DMS 273 (cell line): ENCODE results near the gene LIN28A.
A peak's percentile ranks its signal among the peaks of the same experiment; 100 is the strongest.

Experiments used
- DNase-seq: peaks from one replicate; lab custom pipeline; 2025; ENCODE audit not compliant: unreplicated experiment; lab: John Stamatoyannopoulos, UW

Gene LIN28A

GRCh38 chr1:26432793-26433192 is 22.2 kb downstream of the LIN28A start:
- DNase-seq: no peak

DNA sequence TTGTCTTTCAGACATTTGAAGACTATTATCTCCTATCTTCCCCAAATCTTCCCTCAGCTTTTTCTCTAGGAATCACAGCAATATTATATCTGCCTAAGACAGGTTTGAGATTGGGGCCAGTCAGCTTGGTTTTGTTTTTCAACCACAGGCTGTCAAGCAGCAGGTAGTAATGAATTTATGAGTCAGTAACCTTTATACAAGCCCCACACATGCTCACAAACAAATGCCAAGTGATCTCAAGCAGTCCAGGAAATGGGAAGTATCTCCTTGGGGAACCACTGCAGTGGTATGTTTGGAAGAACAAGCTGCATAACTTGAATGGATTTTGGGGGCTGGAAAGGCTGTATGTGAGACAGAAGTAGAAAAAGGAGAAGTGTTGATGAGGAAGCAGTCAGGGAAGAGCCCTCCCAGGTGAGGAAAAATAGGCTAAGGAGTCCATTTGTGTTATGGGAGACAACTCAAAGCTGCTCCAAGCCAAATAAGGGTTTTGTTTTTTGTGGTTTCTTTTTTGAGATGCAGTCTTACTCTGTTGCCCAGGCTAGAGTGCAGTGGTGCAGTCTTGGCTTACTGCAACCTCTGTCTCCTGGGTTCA is 23.6 kb downstream of the LIN28A start:
- DNase-seq: no peak

DNA sequence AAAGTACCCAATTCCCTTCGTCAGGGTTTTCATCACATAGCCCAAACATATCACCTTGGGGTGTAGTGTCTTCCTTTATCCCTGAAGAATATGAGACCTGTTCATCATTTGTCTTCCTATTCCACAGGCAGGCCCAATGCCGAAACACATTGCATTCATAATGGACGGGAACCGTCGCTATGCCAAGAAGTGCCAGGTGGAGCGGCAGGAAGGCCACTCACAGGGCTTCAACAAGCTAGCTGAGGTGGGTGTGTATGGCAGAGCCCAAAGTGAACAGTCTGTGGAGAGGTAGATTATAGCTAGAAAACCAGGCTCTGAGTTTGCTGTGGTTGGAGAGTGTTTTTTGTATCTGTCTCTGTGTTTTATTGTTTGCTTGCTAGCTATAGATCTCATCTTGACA is 27.4 kb downstream of the LIN28A start:
- no peak for DNase-seq

GRCh38 chr1:26440259-26440658 is 29.6 kb downstream of the LIN28A start:
- DNase-seq: no peak

GRCh38 chr1:26449868-26450267 is 39.3 kb downstream of the LIN28A start:
- DNase-seq: no peak

GRCh38 chr1:26450908-26451307 is 40.3 kb downstream of the LIN28A start:
- DNase-seq: no peak

DNA sequence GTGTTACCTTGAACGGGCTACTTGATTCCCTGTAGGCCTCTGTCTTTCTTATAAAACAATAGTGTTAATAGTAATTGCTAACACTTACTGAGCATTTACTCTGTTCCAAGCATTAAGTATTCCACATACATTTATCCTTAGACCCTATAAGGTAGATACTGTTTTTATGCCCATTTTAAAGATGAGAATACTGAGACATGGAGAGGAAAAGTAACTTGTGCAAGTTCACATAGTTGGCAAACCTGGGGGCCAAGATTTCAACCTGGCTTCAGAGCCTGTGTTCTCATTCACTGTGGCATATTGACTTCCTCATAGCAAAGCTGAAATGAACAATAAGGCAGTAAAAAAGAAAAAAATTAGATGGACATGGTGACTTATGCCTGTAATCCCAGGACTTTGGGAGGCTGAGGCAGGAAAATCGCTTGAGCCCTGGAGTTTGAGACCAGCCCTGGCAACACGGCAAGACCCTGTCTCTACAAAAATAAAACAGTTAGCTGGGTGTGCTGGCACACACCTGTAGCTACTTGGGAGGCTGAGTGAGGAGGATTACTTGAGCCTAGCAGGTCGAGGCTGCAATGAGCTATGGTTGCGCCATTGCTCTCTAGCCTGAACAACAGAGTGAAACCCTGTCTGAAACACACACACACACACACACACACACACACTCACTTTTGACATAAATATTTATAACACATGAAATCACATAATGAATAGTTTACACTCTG is 42.0 kb downstream of the LIN28A start:
- no peak for DNase-seq

DNA sequence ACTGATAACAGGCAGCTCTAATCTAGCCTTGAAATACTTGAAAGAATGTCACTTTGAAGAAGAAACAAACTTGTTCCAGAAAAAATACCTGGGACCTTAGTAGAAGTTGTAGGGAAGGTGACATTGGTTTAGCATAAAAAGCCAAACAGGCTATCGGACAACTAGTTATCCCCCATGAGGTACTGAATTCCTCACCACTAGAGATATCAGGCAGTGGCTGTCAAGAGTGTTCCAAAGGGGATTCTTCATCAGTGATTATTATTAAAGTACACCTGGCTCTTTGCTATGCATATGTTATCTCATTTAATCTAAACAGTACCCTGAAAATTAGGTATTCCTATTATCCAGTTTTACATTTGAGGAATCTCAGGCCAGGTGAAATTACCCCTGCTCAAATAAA is 48.5 kb downstream of the LIN28A start:
- no peak for DNase-seq

- DNase-seq: no peak
Observed at GRCh38 chr1:26459573-26460031, 49.0 kb downstream of the LIN28A start.

DNA sequence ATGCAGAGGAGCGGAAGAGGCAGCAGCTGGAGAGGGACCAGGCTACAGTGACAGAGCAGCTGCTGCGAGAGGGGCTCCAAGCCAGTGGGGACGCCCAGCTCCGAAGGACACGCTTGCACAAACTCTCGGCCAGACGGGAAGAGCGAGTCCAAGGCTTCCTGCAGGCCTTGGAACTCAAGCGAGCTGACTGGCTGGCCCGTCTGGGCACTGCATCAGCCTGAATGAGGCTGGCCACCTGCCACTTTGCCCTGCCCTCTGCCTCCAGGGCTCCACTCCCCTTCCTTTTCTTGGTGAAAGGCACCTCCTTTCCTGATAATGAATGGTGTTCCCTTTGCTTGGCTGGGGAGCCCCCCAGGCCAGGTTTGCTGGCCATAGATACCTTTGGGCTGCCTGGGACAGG is 58.3 kb downstream of the LIN28A start:
- DNase-seq: peak; percentile 67

GRCh38 chr1:26469558-26469957 is 58.9 kb downstream of the LIN28A start:
- peak; percentile 74 for DNase-seq

DNA sequence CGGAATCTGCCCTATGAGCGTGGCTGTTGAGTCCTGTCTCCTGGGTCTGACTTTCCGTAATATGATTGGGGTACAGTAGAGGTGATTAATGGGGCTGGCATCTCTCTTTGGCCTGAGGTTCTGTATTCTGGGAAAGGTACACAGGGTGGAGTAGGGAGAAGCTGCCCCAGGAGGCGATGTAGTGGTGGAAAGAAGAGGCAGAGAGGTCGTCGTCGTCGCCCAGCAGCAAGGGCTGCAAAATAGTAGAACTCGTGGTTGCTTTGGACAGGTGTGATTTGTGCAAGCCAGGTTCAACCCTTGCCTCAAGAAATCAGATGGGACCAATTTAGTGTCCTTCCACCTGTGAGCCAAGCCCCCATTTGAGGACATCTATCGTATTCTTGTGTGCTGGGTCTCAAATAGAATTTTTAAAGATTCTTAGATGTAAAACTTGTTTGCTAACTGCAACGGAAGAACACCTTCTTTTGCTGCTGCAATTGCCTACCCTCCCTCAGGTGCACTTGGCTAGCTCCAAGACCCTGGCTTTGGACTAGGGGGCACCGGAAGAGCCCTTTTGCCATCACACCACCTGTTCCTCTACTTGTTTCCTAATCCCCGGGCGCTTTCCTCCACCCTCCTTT is 60.4 kb downstream of the LIN28A start:
- DNase-seq: no peak

- peak; percentile 94 for DNase-seq
Observed at GRCh38 chr1:26471498-26472319, 61.1 kb downstream of the LIN28A start.

DNA sequence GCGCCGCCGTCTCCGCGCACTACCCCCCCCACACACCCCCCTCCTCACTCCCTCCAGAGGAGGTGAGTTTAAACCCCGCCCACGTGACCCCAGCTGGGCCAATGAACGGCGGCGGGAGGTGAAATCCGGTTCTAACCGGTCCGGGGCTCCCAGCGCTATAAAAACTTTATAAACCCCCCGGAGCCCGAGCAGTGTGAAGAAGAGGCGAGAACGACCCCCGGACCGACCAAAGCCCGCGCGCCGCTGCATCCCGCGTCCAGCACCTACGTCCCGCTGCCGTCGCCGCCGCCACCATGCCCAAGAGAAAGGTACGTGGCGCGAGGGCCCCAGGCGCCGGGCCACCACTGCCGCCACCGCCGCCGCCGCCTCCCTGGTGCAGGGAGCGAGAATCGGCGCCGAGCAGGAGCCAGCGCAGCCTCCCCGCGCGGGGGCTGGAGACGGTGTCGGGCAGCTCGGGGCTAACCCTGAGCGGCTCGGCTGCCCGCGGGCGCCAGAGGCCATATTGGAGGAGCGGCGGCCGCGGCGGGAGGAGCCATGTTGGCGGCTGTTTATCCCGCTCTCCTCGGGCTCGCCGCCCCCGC is 61.8 kb downstream of the LIN28A start, which contains the start of gene HMGN2:
TSS of gene HMGN2 (plus strand) at position 121 of the 581 bp plus-strand sequence. CDS start at position 294, 173 bp downstream.
- peak; percentile 97 for DNase-seq

DNA sequence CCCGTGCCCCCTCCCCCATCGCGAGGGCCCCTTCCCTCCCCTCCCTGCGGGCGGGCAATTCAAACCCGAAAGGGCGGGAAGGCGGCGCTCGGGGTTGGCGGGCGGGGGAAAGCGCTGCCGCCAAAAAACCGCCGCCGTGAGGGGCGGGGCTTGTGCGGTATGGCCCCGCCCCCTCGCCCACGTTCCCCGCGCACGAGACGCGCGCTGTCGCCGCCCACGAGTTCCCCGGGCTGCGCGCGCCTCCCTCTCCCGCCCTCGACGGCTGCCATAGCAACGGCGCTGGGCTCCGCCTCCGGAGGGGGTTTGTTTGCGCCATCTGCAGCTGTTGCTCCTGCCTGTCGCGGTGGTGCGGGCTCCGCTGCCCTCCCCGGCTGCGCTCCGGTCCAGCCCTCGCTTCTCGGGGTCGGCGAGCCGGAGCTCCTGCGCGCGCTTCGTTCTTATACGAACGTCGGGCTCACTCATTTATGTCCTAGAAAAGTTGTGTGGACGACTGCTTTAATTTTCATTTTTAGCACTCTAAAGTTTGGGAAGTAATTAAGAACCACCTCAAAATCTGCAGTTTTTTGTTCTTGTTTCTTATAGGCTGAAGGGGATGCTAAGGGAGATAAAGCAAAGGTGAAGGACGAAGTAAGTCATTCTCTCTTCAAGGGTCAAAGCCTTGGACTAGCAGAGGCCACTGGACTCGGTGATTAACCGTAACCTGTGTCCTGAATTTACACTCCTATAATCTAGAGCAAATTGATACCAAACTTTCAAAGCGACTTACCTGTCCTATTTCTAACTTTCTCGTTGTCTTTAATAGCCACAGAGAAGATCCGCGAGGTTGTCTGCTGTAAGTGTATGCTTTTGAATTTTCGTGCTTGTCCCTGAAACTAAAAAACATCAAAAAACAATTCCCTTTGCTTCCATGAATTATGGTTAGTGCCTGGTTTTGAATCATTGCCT is 62.6 kb downstream of the LIN28A start:
- DNase-seq: peak; percentile 98

GRCh38 chr1:26474818-26475217 is 64.2 kb downstream of the LIN28A start:
- no peak for DNase-seq

GRCh38 chr1:26475989-26476388 is 65.4 kb downstream of the LIN28A start:
- no peak for DNase-seq

DNA sequence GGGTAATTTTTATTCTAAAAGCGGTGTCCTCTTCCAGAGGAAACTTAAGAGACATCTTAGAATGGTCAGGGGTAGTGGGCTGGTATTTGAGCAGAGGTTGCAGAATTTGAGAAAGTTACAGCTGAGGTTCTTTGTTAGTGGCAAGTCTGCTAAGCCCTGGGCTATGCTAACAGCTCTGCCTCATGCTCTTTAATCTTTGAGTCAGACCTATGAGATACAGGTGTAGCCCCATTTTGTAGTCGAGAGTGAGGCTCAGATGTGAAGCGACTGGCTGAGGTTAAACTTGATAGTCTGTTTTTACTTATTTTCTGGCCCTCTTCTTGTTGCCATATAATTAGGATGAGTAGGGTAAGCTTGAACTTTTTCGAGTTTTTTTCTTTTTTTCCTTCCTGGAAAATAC is 66.3 kb downstream of the LIN28A start:
- DNase-seq: no peak

DNA sequence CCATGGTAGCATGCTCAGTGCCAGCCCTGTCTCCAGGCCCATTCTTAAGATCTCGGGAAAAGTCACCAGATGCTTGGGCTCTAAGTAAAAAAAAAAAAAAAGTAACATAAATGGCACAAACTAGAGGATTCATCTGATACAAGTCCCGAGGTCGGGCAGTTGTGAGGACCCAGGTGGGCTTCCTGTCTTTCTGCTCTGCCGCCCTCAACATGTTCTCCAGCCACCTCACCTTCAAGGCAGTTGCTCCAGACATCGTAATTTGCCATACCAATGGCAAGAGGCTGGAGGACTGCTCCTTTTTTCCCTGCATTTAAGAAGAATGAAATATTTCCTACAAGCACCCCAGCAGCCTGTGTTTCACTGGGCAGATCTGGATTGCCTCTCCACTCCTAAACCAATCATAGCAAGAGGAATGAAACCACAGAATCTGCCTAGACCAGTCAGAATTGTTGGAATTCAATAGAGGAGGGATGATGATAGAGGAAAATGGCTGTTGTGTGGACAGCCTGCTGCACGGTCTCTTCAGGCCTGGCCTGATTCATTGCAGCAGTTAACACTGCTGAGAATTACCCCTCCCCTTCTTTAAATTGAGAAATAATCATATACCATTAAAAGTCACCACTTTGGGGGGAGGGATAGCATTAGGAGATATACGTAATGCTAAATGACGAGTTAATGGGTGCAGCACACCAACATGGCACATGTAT is 67.0 kb downstream of the LIN28A start:
- peak; percentile 65 for DNase-seq
